Esophagus muscularis mucosa (tissue), 4 donors: ENCODE measurements around the gene CCNY.

Experiments
- CTCF ChIP-seq, 3 experiments: fragments of 200-600 bp in 2 of 3; fragments of 450-650 bp in 1 of 3; sonication (generic) in 2 of 3; IDR thresholded peaks; one replicate each; pipeline ENCODE4 v1.5.1; 2017 to 2019; ENCODE audit warnings: antibody characterized with exemption in 3 of 3, mild to moderate bottlenecking in 2 of 3, moderate library complexity in 1 of 3
- EP300 ChIP-seq: sonication (generic); formaldehyde crosslinking; IDR thresholded peaks from one replicate; pipeline ENCODE4 v1.6.1; 2017; ENCODE audit warnings: antibody characterized with exemption
- POLR2A ChIP-seq: fragments of 450-650 bp; IDR thresholded peaks from one replicate; pipeline ENCODE4 v1.6.1; 2017; ENCODE audit warnings: antibody characterized with exemption, moderate library complexity, mild to moderate bottlenecking, low read depth
- POLR2AphosphoS5 ChIP-seq, 2 donors: sonication (generic); formaldehyde crosslinking; IDR thresholded peaks; one replicate each; pipeline ENCODE4 v1.6.1; 2017; ENCODE audit warnings: antibody characterized with exemption in 2 of 2

- TF ChIP-seq CTCF (IDR thresholded peaks at IDR 0.05) (no peak), POLR2A (no peak), POLR2AphosphoS5 (IDR thresholded peaks at IDR 0.05) (no peak), EP300 (no peak)
Observed at GRCh38 chr10:35574924-35575352, 238.6 kb downstream of the CCNY start.
